ENCODE results near the gene LRIF1. TPM values are rescaled to one million over a fixed set of nuclear protein-coding genes. Genes with fewer than 3 reads are reported as not detected.

The LRIF1 gene
- total and polyA plus RNA-seq, 2 of the 8 experiments (the other 6 are each of a cell fraction or from before 2014, with no cell fraction given), result 5.2 to 19.3 TPM

DNA sequence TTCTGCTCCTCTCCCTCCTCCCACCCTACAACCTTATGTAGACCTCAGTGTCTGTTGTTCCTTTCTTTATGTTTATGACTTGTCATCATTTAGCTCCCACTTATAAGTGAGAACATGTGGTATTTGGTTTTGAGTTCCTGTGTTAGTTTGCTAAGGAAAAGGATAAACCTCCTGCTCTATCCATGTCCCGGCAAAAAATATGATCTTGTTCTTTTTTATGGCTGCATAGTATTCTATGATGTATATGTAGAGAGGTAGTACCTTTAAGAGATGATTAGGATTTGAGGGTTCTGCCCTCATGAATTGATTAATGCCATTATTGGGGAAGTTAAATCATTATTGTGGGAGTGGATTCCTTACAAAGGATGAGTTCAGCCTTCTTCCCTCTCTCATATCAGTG is 41.8 kb downstream of the LRIF1 start:
- Histone ChIP-seq H3K4ac (replicated peaks; ENCODE audit: insufficient read length, low read depth, low read length) (no peak overlapping the region), H2BK120ac (replicated peaks; ENCODE audit: low read depth, low read length) (no peak overlapping the region), H3K23ac (ENCODE audit: insufficient read length) (no peak overlapping the region), H3K27me3 (replicated peaks in 1 of 4; ENCODE audit: control insufficient read depth in 3 of 4, extremely low read depth in 1 of 4, insufficient read depth in 3 of 4, low read length in 3 of 4) (no peaks in the 10 kb centered on the region), H4K91ac (replicated peaks; ENCODE audit: insufficient read length, low read length) (no peak overlapping the region), H2BK20ac (ENCODE audit: low read length) (no peak overlapping the region), H2AFZ (ENCODE audit: low read length) (no peak overlapping the region), H3K4me3 (ENCODE audit: extremely low read depth in 1 of 4, insufficient read depth in 2 of 4, low read depth in 3 of 4, low read length in 4 of 4) (no peak overlapping the region), H4K8ac (ENCODE audit: extremely low read depth, insufficient read depth, low read length) (no peak overlapping the region), H3K56ac (replicated peaks; ENCODE audit: insufficient read length, low read depth, low read length) (no peak overlapping the region), H3K18ac (ENCODE audit: extremely low read depth, low read length) (no peak overlapping the region), H3K23me2 (ENCODE audit: low read depth, low read length) (no peaks in the 10 kb centered on the region), H3K79me1 (ENCODE audit: low read depth, low read length) (no peaks in the 10 kb centered on the region), H2BK12ac (ENCODE audit: low read depth, low read length) (no peak overlapping the region), H3K36me3 (ENCODE audit: control insufficient read depth in 2 of 4, insufficient read depth in 4 of 4, low read length in 3 of 4) (no peaks in the 10 kb centered on the region), H3K4me1 (replicated peaks in 1 of 4; ENCODE audit: control insufficient read depth in 3 of 4, insufficient read depth in 4 of 4, low read length in 3 of 4) (no peaks in the 10 kb centered on the region; a peak in 1 of 7 replicates), H2AK5ac (ENCODE audit: low read depth, low read length) (no peak overlapping the region), H2BK5ac (ENCODE audit: low read depth, low read length) (no peak overlapping the region), H4K20me1 (replicated peaks in 1 of 2; ENCODE audit: control insufficient read depth in 1 of 2, insufficient read depth in 2 of 2, low read length in 2 of 2) (no peaks in the 10 kb centered on the region), H2BK15ac (ENCODE audit: low read length) (no peak overlapping the region), H3K9me3 (ENCODE audit: insufficient read depth in 2 of 2, low read depth in 1 of 2, low read length in 1 of 2) (peaks cover 3 to 6% of the 10 kb centered on the region in 2 experiments; a peak in 2 of 4 replicates), H3K9ac (replicated peaks in 1 of 4; ENCODE audit: extremely low read depth in 1 of 4, low read depth in 3 of 4, low read length in 3 of 4) (no peak overlapping the region), H3K4me2 (ENCODE audit: insufficient read depth in 1 of 2, low read depth in 2 of 2, low read length in 2 of 2) (no peak overlapping the region), H3K14ac (ENCODE audit: insufficient read length) (no peak overlapping the region), H3K27ac (ENCODE audit: low read depth, low read length) (no peak overlapping the region), H3K79me2 (ENCODE audit: control insufficient read depth in 1 of 2, insufficient read depth in 2 of 2, low read length in 2 of 2) (no peaks in the 10 kb centered on the region), H4K5ac (ENCODE audit: insufficient read length, low read depth, low read length) (no peak overlapping the region)
- DNase-seq (ENCODE audit: low read depth in 1 of 2, low spot score in 2 of 2) (no peak), FAIRE-seq (no peak)
- WGBS, 2 experiments (ENCODE audit: extremely low coverage in 1 of 2, insufficient coverage in 1 of 2, insufficient read length in 1 of 2, insufficient replicate concordance in 2 of 2, low coverage in 1 of 2, low lambda C conversion rate in 2 of 2, missing lambda C conversion rate in 1 of 2), result 80% methylated on average over 1 of the region's 1 CpG; no CpG with 5 or more reads in 1 of the 2 experiments
- POLR2A ChIA-PET (ENCODE audit: partially characterized antibody), result no interaction called here
- CTCF ChIA-PET (ENCODE audit: partially characterized antibody), result no interaction called here
- TF ChIP-seq CBX8 (IDR thresholded peaks at IDR 0.05; ENCODE audit: borderline replicate concordance, low read depth, low read length) (no peak), CBX5 (IDR thresholded peaks at IDR 0.05; ENCODE audit: low read depth, low read length) (no peak), GABPA (IDR thresholded peaks at IDR 0.05; ENCODE audit: borderline replicate concordance, insufficient read depth, low read length) (no peak), CEBPB (IDR thresholded peaks at IDR 0.05; ENCODE audit: low read depth, low read length) (no peak), SP1 (IDR thresholded peaks at IDR 0.05; ENCODE audit: low read depth, low read length) (no peak), NRF1 (IDR thresholded peaks at IDR 0.05; ENCODE audit: low read depth, low read length) (no peak), SIRT6 (IDR thresholded peaks at IDR 0.05; ENCODE audit: low read length) (no peak), RNF2 (IDR thresholded peaks at IDR 0.05; ENCODE audit: borderline replicate concordance, low read depth, low read length, missing control alignments, poor library complexity, severe bottlenecking) (no peak), FOSL1 (IDR thresholded peaks at IDR 0.05; ENCODE audit: insufficient read depth, low read depth, low read length) (no peak), TCF12 (IDR thresholded peaks at IDR 0.05; ENCODE audit: low read depth, low read length) (no peak), TAF7 (optimal IDR thresholded peaks at IDR 0.05; ENCODE audit: borderline replicate concordance, low read depth, low read length) (no peak)
- TF ChIP-seq, protein P1, sequence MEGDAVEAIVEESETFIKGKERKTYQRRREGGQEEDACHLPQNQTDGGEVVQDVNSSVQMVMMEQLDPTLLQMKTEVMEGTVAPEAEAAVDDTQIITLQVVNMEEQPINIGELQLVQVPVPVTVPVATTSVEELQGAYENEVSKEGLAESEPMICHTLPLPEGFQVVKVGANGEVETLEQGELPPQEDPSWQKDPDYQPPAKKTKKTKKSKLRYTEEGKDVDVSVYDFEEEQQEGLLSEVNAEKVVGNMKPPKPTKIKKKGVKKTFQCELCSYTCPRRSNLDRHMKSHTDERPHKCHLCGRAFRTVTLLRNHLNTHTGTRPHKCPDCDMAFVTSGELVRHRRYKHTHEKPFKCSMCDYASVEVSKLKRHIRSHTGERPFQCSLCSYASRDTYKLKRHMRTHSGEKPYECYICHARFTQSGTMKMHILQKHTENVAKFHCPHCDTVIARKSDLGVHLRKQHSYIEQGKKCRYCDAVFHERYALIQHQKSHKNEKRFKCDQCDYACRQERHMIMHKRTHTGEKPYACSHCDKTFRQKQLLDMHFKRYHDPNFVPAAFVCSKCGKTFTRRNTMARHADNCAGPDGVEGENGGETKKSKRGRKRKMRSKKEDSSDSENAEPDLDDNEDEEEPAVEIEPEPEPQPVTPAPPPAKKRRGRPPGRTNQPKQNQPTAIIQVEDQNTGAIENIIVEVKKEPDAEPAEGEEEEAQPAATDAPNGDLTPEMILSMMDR (IDR thresholded peaks at IDR 0.05; ENCODE audit: control extremely low read depth in 1 of 3, insufficient read depth in 1 of 3, low read depth in 1 of 3, low read length in 3 of 3), result no peak
